NOMO-1 treated with dmso at 0.1 percent for 144 hours (cell line): ENCODE data around the gene UQCRQ.
"Not testable (repeated sequence)": the region's sequence is repeated elsewhere in the genome, so short reads cannot be mapped to it uniquely, and the experiment has no call there.

ENCODE experiments used
- DNase-seq: peaks from one replicate; lab custom pipeline; 2025; ENCODE audit not compliant: unreplicated experiment; lab: John Stamatoyannopoulos, UW

UQCRQ gene

GRCh38 chr5:132832612-132833011, 33.8 kb upstream of the UQCRQ start:
- no peak for DNase-seq

- no peak for DNase-seq
These were observed 32.4 kb upstream of the UQCRQ start for GRCh38 chr5:132834057-132834456.

DNA sequence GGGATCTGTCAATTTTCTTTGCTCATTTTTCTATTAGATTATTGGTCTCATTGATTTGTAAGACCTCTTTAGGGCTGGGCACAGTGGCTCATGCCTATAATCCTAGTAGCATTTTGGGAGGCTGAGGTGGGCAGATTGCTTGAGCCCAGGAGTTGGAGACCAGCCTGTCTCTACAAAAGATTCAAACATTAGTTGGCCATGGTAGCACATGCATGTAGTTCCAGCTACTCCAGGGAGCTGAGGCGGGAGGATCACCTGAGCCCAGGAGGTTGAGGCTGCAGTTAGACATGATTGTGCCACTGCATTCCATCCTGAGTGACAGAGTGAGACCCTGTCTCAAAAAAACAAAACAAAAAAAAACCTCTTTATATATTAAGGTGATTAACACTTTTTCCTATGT, 29.6 kb upstream of the UQCRQ start:
- DNase-seq = no peak

DNA sequence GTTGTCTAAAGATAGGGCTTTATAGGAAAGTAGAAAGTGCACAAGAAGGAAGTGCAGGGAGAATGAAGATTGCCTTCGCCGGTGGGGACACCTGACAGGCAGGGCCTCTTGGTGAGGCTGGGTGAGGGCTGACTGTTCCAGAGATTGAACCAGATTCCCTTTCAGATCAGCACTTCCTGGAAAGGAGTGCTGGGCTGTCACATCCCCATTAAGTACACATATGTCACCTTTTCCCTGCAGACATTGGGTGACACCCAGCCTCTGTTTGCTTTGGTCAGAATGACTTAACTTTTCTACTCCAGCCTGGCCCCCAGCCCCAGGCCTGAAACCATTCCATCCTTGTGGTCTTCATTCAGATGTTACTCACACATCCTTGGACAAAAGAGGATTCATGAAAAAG, 28.6 kb upstream of the UQCRQ start:
- DNase-seq = no peak

GRCh38 chr5:132838516-132839282, 27.7 kb upstream of the UQCRQ start:
- DNase-seq = no peak

DNA sequence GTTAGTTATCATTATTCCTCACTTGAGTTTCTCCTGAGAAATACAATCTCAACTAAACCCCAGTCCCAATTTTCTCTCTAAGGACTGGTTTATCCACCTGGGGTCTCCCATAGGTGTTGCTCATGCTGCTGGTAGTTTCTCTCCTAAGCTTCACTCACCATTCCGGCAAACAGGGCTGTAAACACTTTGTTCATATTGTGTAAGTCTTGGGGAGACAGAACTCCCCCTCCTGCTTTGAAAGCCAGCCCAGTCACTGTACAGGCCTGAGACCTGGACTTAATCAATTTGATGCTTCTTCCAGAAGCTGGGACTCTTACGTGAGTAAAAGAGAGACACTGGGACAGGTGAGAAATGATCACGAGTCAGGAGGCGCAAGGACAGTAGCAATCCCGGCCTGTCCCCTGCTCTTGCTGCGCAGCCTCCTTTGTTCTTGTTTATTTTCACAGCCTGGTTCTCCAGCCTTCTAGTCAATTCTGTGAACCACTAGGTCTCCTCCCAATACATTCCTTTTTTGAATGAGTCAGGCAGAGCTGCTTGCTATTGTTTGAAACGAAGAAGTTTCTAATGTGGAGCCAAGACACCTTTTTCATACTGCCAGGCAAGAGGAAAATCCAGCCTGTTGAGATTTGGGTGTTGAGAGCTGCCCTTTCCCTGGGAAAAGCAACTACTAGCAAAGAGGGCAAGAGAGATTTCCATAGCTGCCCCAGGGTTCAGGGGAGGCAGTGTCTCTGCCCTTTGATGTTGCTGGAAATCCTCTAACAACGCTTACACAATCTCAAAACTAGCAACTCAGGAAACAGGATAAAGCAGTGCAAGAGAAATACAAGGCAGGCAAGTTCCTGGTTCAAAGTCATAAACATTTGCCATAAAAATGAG, 26.8 kb upstream of the UQCRQ start:
- DNase-seq = no peak

- no peak for DNase-seq
These were observed 26.1 kb upstream of the UQCRQ start for GRCh38 chr5:132840313-132840712.

- no peak for DNase-seq
These were observed 25.5 kb upstream of the UQCRQ start for GRCh38 chr5:132840896-132841295.

GRCh38 chr5:132841305-132841704, 25.1 kb upstream of the UQCRQ start:
- no peak for DNase-seq

GRCh38 chr5:132848270-132848669, 18.2 kb upstream of the UQCRQ start:
- no peak for DNase-seq

- no peak for DNase-seq
These were observed 17.1 kb upstream of the UQCRQ start for GRCh38 chr5:132849347-132849746.

DNA sequence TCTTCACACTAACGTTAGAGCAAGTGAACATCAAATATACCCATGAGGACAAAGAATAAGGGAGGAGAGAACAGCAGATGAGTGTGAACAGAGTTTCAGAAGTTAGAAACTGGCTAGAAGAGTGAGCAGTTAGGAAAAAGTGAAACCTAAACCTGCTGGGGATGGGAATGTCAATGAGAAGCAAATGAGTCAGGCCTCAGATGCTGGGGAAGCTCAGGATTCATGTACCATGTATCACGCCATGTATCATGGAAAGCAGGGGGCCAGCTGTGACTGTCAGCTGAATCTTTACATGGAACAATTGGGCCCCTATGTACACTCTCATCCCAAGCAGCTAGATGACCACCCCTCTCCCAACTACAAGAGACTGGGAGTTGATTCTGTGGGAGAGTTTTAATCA, 16.4 kb upstream of the UQCRQ start:
- no peak for DNase-seq

DNA sequence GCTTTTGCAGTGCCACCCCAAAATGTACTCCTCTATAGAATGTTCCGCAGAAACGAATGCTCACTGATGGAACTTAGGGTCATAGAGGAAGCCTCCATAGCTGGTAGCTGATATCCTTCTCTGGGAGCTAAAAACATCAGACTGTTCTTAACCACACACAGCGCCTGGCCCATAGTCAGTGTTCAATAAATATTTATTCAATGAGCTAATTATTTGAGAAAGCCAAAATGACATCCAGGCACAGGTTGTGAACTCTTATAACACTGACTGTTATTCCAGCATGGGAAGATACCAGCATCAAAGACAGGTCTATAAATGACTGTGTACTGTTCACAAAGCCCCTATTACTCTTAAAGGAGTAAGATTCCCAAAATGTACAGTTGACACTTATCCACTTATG, 13.1 kb upstream of the UQCRQ start:
- no peak for DNase-seq

DNA sequence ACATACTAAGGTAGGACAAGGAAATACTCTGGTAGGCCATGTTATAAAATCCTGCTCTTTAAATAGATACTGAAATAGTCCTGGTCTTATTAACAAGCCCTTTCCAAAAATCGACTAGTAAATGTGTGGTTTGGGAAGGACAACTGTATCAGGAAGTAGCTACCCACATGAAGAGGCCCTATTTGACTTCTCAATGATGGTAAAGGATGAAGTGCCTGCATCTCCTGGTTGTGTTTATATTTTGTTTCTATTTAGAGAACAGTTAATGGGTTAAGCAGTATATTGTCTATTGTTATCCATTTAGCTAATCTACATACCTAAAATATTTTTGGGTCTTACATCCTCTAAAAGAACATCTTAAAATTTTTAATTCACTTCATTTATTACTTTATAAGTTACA, 12.7 kb upstream of the UQCRQ start:
- no peak for DNase-seq

DNA sequence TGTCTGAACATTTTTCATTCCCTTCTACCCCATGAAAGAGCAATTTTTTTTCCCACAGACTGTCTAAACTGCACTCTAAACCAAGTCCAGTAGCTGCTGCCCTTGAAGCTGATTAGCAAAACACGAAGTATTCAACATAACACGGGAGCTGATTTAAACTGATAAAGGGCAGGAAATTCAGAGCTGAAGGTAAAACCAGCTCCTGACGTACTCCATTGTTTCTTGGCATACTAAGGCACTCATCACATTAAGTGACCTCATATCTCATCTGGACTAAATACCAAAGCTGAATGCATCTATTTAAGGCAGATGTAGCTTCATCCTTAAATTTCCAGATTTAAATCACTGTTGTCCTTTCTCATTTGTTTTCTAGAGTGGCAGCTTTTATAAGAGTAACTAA, 12.1 kb upstream of the UQCRQ start:
- no peak for DNase-seq

- not testable (repeated sequence) for DNase-seq
These were observed 11.4 kb upstream of the UQCRQ start for GRCh38 chr5:132854992-132855391.

- DNase-seq = no peak
These were observed 10.4 kb upstream of the UQCRQ start for GRCh38 chr5:132856011-132856410.

- DNase-seq = no peak
These were observed 6.5 kb upstream of the UQCRQ start for GRCh38 chr5:132859889-132860437.

DNA sequence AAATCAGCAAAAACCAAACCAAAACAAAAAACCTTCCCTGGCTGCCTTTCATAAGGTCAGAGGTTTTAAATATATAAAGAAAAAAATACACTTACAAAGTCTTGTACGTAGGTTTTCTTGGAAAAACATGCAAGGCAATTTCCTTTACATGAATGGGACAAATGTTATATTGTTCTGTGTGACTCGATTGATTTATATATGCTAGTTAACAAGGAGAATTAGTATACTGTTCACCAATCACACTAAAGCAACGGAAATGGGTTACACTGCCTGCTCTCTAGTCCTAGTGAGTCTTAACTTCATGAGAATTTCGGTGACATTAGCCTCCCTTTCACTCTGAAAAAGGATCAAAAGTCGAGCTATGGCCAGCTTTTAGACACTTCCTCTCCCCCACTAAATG, 5.7 kb upstream of the UQCRQ start:
- no peak for DNase-seq

- DNase-seq = peak; percentile 64
These were observed 637 bp upstream of the UQCRQ start for GRCh38 chr5:132865668-132866341.

DNA sequence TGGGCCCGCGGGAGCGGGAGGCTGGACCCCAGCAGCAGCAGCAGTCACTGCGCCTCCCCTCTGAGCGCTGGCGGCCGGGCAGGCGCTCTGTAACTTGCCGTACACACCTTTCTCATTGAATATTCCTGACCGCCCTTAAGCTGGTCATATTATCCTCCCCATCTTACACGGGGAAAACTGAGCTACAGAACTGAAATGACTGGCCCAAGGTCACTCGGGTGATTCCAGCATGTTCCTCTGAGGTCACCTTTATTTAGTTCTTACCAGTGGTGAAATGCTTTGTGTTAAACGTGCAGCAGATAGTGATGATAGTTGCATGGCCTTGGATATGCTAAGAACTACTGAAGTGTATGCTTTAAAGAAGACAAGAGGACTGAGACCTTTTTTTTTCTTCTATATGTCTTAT, 607 bp downstream of the UQCRQ start:
- no peak for DNase-seq
